ENCODE data around the gene ABHD1.
"Not testable (repeated sequence)": the region's sequence is repeated elsewhere in the genome, so short reads cannot be mapped to it uniquely, and the experiment has no call there.

ABHD1 gene

GRCh38 chr2:27164960-27165763 lies 41.5 kb downstream of the ABHD1 start:
- no peak overlapping the region for H3K4me3 ChIP-seq (ENCODE audit: low read depth, low read length)
- DNase-seq (ENCODE audit: low read depth, low spot score), result no peak
- ChIA-PET POLR2A (no interaction called here), CTCF (interaction anchor here (0.7 to 1.8 kb wide), 4 partner anchors 10 to 154 kb away, joined by 3 to 9 read pairs (median 3); no protein-coding TSS in a partner anchor)
- TF ChIP-seq CTCF (IDR thresholded peaks at IDR 0.05; ENCODE audit: insufficient read depth, low read length, missing control alignments), result no peak

- CTCF ChIA-PET, result interaction anchor here (0.7 to 4.0 kb wide), 22 partner anchors 8 to 132 kb away, joined by 3 to 56 read pairs (median 6); partner anchors contain the start of genes CAD, PREB, PRR30 and TCF23
- POLR2A ChIA-PET, result no interaction called here
- H3K4me3 ChIP-seq (ENCODE audit: low read depth, low read length), result no peak overlapping the region
- DNase-seq (ENCODE audit: low read depth, low spot score), result no peak
- no peak for TF ChIP-seq CTCF (IDR thresholded peaks at IDR 0.05; ENCODE audit: insufficient read depth, low read length, missing control alignments)
Observed at GRCh38 chr2:27170581-27171337, 47.1 kb downstream of the ABHD1 start.

- ChIA-PET POLR2A (no interaction called here), CTCF (interaction anchor here (0.8 to 4.0 kb wide), 11 partner anchors 8 to 109 kb away, joined by 3 to 56 read pairs (median 26); partner anchors contain the start of genes PREB and TCF23)
- DNase-seq (ENCODE audit: low read depth, low spot score), result no peak
- no peak for TF ChIP-seq CTCF (IDR thresholded peaks at IDR 0.05; ENCODE audit: insufficient read depth, low read length, missing control alignments)
- H3K4me3 ChIP-seq (ENCODE audit: low read depth, low read length), result no peak overlapping the region
Observed at GRCh38 chr2:27171351-27171848, 47.8 kb downstream of the ABHD1 start.

GRCh38 chr2:27174638-27175037 lies 51.0 kb downstream of the ABHD1 start:
- ChIA-PET CTCF (interaction anchor here (1.1 to 1.3 kb wide), 5 partner anchors 10 to 77 kb away, joined by 3 to 7 read pairs (median 3); no protein-coding TSS in a partner anchor), POLR2A (no interaction called here)
- no peak overlapping the region for H3K4me3 ChIP-seq (ENCODE audit: low read depth, low read length)
- TF ChIP-seq CTCF (IDR thresholded peaks at IDR 0.05; ENCODE audit: insufficient read depth, low read length, missing control alignments), result no peak
- DNase-seq (ENCODE audit: low read depth, low spot score), result no peak

- ChIA-PET CTCF (interaction anchor here (0.8 to 1.3 kb wide), 8 partner anchors 9 to 78 kb away, joined by 3 to 7 read pairs (median 4); no protein-coding TSS in a partner anchor), POLR2A (no interaction called here)
- TF ChIP-seq CTCF (IDR thresholded peaks at IDR 0.05; ENCODE audit: insufficient read depth, low read length, missing control alignments), result no peak
- H3K4me3 ChIP-seq (ENCODE audit: low read depth, low read length), result no peak overlapping the region
- no peak for DNase-seq (ENCODE audit: low read depth, low spot score)
Observed at GRCh38 chr2:27175330-27175729, 51.7 kb downstream of the ABHD1 start.

- POLR2A ChIA-PET; H3K4me3 ChIP-seq (ENCODE audit: low read depth, low read length); DNase-seq (ENCODE audit: low read depth, low spot score): not testable (repeated sequence)
- CTCF ChIA-PET, result interaction anchor here (0.8 to 1.3 kb wide), 6 partner anchors 9 to 89 kb away, joined by 3 to 7 read pairs (median 4); no protein-coding TSS in a partner anchor
Observed at GRCh38 chr2:27175781-27176180, 52.2 kb downstream of the ABHD1 start.

Measured in AG04449 (cell line).